HepG2 (cell line): ENCODE results near the gene MFRP. TPM values are rescaled to one million over a fixed set of nuclear protein-coding genes. Genes with fewer than 3 reads are reported as not detected.
A peak's percentile ranks its signal among the peaks of the same experiment; 100 is the strongest.

Experiments
- ARID4A ChIP-seq: sonication (generic); formaldehyde crosslinking; IDR thresholded peaks from 2 replicates; pipeline ENCODE4 v1.5.0; 2020; ENCODE audit warnings: mild to moderate bottlenecking, missing genetic modification reagents, borderline replicate concordance
- BRF2 ChIP-seq: sonication (generic); formaldehyde crosslinking; IDR thresholded peaks from 2 replicates; pipeline ENCODE4 v1.8.1; 2022; ENCODE audit warnings: mild to moderate bottlenecking, missing genetic modification reagents
- PCBP2 ChIP-seq: fragments of 200-400 bp; formaldehyde crosslinking; optimal IDR thresholded peaks from 2 replicates; pipeline ENCODE3; 2018; ENCODE audit warnings: low read length, low read depth; ENCODE audit not compliant: poor library complexity, severe bottlenecking
- RFXAP ChIP-seq: sonication (generic); formaldehyde crosslinking; IDR thresholded peaks from 2 replicates; pipeline ENCODE4 v1.4.0; 2020; ENCODE audit warnings: missing genetic modification reagents, borderline replicate concordance
- RXRA ChIP-seq: sonication (generic); formaldehyde crosslinking; IDR thresholded peaks from 2 replicates; pipeline ENCODE4 v1.5.1; 2020; ENCODE audit warnings: missing genetic modification reagents
- ZNF124 ChIP-seq: sonication (generic); formaldehyde crosslinking; IDR thresholded peaks from 2 replicates; pipeline ENCODE4 v1.4.0; 2020; ENCODE audit warnings: missing genetic modification reagents
- ZNF251 ChIP-seq: sonication (generic); formaldehyde crosslinking; IDR thresholded peaks from 2 replicates; pipeline ENCODE4 v1.9.0; 2021; ENCODE audit warnings: mild to moderate bottlenecking, missing genetic modification reagents
- ZNF329 ChIP-seq: sonication (generic); formaldehyde crosslinking; IDR thresholded peaks from 2 replicates; pipeline ENCODE4 v1.9.0; 2021; ENCODE audit warnings: low read depth, mild to moderate bottlenecking, missing genetic modification reagents
- ZNF597 ChIP-seq: sonication (generic); formaldehyde crosslinking; IDR thresholded peaks from 2 replicates; pipeline ENCODE4 v1.5.0; 2020; ENCODE audit warnings: missing genetic modification reagents
- ZNF780A ChIP-seq: sonication (generic); formaldehyde crosslinking; IDR thresholded peaks from 2 replicates; pipeline ENCODE4 v1.8.0; 2022; ENCODE audit warnings: mild to moderate bottlenecking, missing genetic modification reagents, moderate library complexity
- polyA plus RNA-seq, 8 experiments: library from polyadenylated mRNA; depleted of rRNA in 3 of 8; stranded (reverse) in 7 of 8; unstranded in 1 of 8; fragments of >200 nt; fragmentation: Illumina TruSeq in 4 of 8; extraction: Trizol in 4 of 8; gene quantifications; 2 replicates each; pipeline versions ENCODE4 v1.2.1 to v1.2.3, GENCODE V29; 2011 to 2016; ENCODE audit warnings: low read depth in 4 of 8, missing spikeins in 1 of 8, mixed read lengths in 1 of 8; ENCODE audit not compliant: insufficient read depth in 1 of 8
- total RNA-seq, 5 experiments: library from RNA; depleted of rRNA; stranded (reverse); fragments of >200 nt; fragmentation: Illumina TruSeq; extraction: Trizol; gene quantifications; 2 replicates each; pipeline ENCODE4 v1.2.3, GENCODE V29; 2016; ENCODE audit warnings: low read depth in 1 of 5
- TF ChIP-seq, protein P1 (sequence below): sonication (generic); formaldehyde crosslinking; IDR thresholded peaks from 2 replicates; pipeline ENCODE4 v1.5.1; 2020; ENCODE audit warnings: mild to moderate bottlenecking, missing genetic modification reagents, borderline replicate concordance
- TF ChIP-seq, protein P2 (sequence below): sonication (generic); formaldehyde crosslinking; IDR thresholded peaks from 2 replicates; pipeline ENCODE4 v1.4.0; 2020; ENCODE audit warnings: mild to moderate bottlenecking, low read depth, missing genetic modification reagents

Gene MFRP
- total and polyA plus RNA-seq, 2 of the 13 experiments (the other 11 are each of a cell fraction or from before 2014, with no cell fraction given): not detected

DNA sequence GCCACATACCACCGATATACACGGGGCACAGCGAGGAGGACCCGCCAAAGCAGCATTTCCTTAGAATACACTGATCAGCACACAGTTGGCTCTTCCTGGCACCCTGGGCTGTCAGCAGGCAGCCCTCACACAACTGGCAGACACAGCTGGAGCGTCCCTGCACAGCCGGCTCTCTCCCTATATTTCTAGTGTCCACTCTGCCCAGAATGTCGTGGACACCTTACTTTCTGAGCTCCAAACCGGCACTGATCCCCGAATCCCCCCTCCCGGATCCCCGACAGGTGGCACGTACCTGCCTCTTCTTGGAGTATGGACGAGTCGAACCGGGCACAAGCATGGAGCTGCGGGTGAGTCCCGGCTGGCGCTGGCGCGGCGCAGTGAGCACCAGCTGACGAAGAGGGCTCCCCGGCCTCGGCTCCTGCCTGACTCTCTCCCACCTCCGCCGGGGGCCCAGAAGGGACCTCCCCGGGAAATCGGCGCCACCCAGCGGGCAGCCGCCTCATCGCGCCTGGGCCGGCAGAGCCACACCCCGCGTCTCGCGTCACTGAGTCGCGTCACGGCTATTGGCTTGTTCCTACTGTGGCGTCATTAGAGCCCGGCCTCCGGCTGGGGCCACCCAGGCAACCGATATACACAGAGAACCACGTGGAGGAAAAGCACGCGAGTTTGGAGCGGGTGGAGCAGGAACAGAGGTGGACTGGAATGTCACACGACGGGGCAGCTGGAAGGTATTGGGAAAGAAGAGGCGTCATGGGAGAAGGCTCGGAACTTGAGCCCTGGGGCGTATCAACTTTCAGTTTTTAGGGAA lies 34.9 kb upstream of the MFRP start, which contains the start of gene USP2 (continued):
- TF ChIP-seq BRF2 (peak; percentile 72; the same call in 1 of the 2 replicates), ZNF780A (CRISPR knock-in tag) (no peak), RXRA (CRISPR knock-in tag) (peak; percentile 69; the same call in 1 of the 2 replicates), RFXAP (peak; percentile 76), ZNF597 (CRISPR knock-in tag) (no peak), ARID4A (CRISPR knock-in tag) (peak; percentile 98), PCBP2 (no peak), ZNF329 (no peak), ZNF124 (CRISPR knock-in tag) (peak; percentile 72; the same call in 1 of the 2 replicates), ZNF251 (no peak)
- TF ChIP-seq, protein P1, sequence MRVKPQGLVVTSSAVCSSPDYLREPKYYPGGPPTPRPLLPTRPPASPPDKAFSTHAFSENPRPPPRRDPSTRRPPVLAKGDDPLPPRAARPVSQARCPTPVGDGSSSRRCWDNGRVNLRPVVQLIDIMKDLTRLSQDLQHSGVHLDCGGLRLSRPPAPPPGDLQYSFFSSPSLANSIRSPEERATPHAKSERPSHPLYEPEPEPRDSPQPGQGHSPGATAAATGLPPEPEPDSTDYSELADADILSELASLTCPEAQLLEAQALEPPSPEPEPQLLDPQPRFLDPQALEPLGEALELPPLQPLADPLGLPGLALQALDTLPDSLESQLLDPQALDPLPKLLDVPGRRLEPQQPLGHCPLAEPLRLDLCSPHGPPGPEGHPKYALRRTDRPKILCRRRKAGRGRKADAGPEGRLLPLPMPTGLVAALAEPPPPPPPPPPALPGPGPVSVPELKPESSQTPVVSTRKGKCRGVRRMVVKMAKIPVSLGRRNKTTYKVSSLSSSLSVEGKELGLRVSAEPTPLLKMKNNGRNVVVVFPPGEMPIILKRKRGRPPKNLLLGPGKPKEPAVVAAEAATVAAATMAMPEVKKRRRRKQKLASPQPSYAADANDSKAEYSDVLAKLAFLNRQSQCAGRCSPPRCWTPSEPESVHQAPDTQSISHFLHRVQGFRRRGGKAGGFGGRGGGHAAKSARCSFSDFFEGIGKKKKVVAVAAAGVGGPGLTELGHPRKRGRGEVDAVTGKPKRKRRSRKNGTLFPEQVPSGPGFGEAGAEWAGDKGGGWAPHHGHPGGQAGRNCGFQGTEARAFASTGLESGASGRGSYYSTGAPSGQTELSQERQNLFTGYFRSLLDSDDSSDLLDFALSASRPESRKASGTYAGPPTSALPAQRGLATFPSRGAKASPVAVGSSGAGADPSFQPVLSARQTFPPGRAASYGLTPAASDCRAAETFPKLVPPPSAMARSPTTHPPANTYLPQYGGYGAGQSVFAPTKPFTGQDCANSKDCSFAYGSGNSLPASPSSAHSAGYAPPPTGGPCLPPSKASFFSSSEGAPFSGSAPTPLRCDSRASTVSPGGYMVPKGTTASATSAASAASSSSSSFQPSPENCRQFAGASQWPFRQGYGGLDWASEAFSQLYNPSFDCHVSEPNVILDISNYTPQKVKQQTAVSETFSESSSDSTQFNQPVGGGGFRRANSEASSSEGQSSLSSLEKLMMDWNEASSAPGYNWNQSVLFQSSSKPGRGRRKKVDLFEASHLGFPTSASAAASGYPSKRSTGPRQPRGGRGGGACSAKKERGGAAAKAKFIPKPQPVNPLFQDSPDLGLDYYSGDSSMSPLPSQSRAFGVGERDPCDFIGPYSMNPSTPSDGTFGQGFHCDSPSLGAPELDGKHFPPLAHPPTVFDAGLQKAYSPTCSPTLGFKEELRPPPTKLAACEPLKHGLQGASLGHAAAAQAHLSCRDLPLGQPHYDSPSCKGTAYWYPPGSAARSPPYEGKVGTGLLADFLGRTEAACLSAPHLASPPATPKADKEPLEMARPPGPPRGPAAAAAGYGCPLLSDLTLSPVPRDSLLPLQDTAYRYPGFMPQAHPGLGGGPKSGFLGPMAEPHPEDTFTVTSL (CRISPR knock-in tag): peak; percentile 53; the same call in 1 of the 2 replicates
- TF ChIP-seq, protein P2, sequence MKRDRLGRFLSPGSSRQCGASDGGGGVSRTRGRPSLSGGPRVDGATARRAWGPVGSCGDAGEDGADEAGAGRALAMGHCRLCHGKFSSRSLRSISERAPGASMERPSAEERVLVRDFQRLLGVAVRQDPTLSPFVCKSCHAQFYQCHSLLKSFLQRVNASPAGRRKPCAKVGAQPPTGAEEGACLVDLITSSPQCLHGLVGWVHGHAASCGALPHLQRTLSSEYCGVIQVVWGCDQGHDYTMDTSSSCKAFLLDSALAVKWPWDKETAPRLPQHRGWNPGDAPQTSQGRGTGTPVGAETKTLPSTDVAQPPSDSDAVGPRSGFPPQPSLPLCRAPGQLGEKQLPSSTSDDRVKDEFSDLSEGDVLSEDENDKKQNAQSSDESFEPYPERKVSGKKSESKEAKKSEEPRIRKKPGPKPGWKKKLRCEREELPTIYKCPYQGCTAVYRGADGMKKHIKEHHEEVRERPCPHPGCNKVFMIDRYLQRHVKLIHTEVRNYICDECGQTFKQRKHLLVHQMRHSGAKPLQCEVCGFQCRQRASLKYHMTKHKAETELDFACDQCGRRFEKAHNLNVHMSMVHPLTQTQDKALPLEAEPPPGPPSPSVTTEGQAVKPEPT (CRISPR knock-in tag): no peak
